Lower lobe of right lung (tissue), 2 donors: Measurements from ENCODE around the gene TNFRSF8. TPM values are rescaled to one million over a fixed set of nuclear protein-coding genes. Genes with fewer than 3 reads are reported as not detected.
A peak's percentile ranks its signal among the peaks of the same experiment; 100 is the strongest.

Experiments
- ATAC-seq, 2 donors: fragments of 200-7000 bp; cut with Tn5 transposase; one replicate each; pipeline ENCODE4 v1.9.1; 2020 to 2022; ENCODE audit warnings: mild to moderate bottlenecking in 2 of 2, moderate library complexity in 2 of 2
- DNase-seq: peaks from one replicate; pipeline ENCODE4 v3.0.0-alpha.2; 2020
- H3K27ac ChIP-seq: fragments of 200-600 bp; one replicate; pipeline ENCODE4 v1.8.0; 2022
- H3K27me3 ChIP-seq: fragments of 200-600 bp; one replicate; pipeline ENCODE4 v1.8.0; 2022; ENCODE audit warnings: low read depth
- H3K36me3 ChIP-seq: fragments of 200-600 bp; one replicate; pipeline ENCODE4 v1.8.0; 2022; ENCODE audit warnings: mild to moderate bottlenecking
- H3K4me1 ChIP-seq: fragments of 200-600 bp; one replicate; pipeline ENCODE4 v1.8.0; 2022
- H3K4me3 ChIP-seq: fragments of 200-600 bp; one replicate; pipeline ENCODE4 v1.8.0; 2022; ENCODE audit warnings: mild to moderate bottlenecking
- H3K9me3 ChIP-seq: fragments of 200-600 bp; one replicate; pipeline ENCODE4 v1.8.0; 2022
- CTCF ChIP-seq: fragments of 200-600 bp; IDR thresholded peaks from one replicate; pipeline ENCODE4 v1.8.0; 2022; ENCODE audit warnings: antibody characterized with exemption, mild to moderate bottlenecking
- intact Hi-C: fragments of 100-400 bp; cut with DNase I; formaldehyde crosslinking; loops from one replicate; pipeline ENCODE4 v1.11.0; 2022
- total RNA-seq: library from RNA; stranded (reverse); fragmentation: NEBNext Ultra II Directional; extraction: Animal tissue kit (Norgen Biotek cat#: 25700); gene quantifications from one replicate; pipeline ENCODE4 v1.2.1, GENCODE V29; 2021
- donor health status: DM: no; HTN: yes; CAD: no; lungs with severe emphysema.

Gene TNFRSF8
- total RNA-seq, 1 donor from 2014 or later: 2.7 TPM

DNA sequence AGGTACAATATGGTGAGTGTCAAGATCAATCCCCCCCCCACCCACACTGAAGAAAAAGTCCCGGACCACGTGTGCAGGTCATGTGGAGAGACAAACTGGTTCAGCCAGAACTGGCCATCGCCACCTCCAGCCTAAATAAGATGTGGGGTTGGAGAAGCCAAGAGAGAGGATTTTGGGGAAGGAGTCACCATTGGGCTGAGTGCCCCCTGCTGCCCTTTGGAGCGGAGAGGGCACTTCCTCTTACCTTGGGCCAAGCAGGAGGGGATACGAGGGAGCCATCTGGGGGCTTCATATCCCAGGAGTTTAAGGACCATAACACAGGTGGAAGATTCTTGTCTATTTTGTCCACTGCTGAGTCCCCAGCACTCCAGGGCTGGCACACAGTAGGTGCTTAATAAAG lies 101.1 kb downstream of the TNFRSF8 start:
- Histone ChIP-seq H3K27ac (no peak overlapping the region), H3K4me3 (no peak overlapping the region), H3K4me1 (peaks cover 57% of the 10 kb centered on the region), H3K36me3 (no peaks in the 10 kb centered on the region), H3K9me3 (no peaks in the 10 kb centered on the region), H3K27me3 (no peaks in the 10 kb centered on the region)
- intact Hi-C loops: no loop called here
- DNase-seq (no peak), ATAC-seq (no peak)
- TF ChIP-seq CTCF: no peak

DNA sequence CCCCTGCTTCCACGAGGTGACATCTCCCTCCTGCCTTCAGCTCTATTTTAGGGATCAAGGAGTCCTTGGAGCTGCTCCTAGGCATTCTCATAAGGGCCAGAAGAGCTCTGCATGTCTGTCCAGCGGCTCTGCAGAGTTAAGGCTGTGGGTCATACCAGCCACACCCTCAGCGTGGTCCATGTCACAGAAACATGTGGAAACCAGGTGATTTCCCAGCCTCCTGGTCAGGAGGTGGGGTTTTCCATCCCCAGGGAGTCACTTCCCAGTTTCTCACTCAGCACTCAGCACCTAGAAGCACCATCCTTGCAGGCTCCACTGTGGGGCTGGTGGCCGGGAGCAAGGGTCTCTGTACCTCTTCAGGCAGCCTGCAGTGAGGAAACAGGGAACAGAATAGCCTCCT lies 102.2 kb downstream of the TNFRSF8 start:
- Histone ChIP-seq H3K9me3 (no peaks in the 10 kb centered on the region), H3K36me3 (no peaks in the 10 kb centered on the region), H3K27ac (no peak overlapping the region), H3K4me3 (no peak overlapping the region), H3K4me1 (peaks cover 66% of the 10 kb centered on the region), H3K27me3 (no peaks in the 10 kb centered on the region)
- DNase-seq (no peak), ATAC-seq (no peak)
- no peak for TF ChIP-seq CTCF
- intact Hi-C loops: no loop called here

- DNase-seq (peak; percentile 85), ATAC-seq (peak; percentile 87 to 90)
- H3K36me3 ChIP-seq: no peaks in the 10 kb centered on the region
- H3K27me3 ChIP-seq: no peaks in the 10 kb centered on the region
- no peaks in the 10 kb centered on the region for H3K9me3 ChIP-seq
- peak within 1 kb of the TSS; percentile 90 for H3K27ac ChIP-seq
- H3K4me3 ChIP-seq: peak within 1 kb of the TSS; percentile 92
- H3K4me1 ChIP-seq: peaks cover 63% of the 10 kb centered on the region
- intact Hi-C loops: no loop called here
- no peak for TF ChIP-seq CTCF
Measured at GRCh38 chr1:12166834-12167492, 103.9 kb downstream of the TNFRSF8 start, which contains the start of gene TNFRSF1B. Gene TNFRSF1B (plus strand): TSS chr1:12166991. CDS start chr1:12167092, 101 bp downstream.

GRCh38 chr1:12167493-12168429 lies 104.7 kb downstream of the TNFRSF8 start:
- DNase-seq: no peak
- Histone ChIP-seq H3K27me3 (no peaks in the 10 kb centered on the region), H3K36me3 (no peaks in the 10 kb centered on the region), H3K4me1 (peaks cover 63% of the 10 kb centered on the region), H3K4me3 (peak overlapping the region; percentile 92), H3K27ac (peak overlapping the region; percentile 90), H3K9me3 (no peaks in the 10 kb centered on the region)
- ATAC-seq: peak; percentile 21 to 23
- no peak for TF ChIP-seq CTCF
- intact Hi-C loops: no loop called here

DNA sequence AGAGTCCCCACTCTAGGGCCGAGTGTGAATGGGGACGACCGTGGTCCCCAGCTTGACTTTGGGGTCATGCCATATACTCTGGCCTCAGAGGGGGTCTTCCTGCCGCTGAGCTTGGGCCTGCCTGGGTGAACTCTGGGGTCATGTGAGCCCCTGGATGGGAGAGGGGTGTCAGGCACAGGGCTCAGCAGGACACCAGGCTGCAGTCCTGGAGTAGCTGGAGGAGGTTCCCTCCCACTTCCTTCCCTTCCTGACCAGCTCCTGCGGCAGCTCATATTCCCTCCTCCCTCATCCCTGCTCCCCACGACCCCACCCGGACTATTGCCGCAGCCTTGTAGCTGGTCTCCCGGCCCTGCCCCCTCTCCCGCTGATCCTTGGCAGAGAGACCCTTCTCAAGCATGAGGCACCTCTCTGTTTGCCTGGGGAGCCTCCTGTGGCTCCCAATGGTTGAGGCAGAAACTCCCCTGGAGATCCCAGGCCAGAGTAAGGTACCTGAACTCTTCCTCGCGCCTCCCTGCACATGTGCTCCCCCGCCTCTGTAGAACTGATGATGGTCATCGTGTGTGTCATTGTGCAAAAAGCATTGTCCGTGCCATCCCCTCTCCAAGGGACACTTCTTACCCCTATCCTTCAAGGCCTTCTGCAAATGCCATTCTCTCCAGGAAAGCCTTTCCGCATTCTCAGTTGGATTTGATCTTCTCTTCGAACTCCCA lies 105.5 kb downstream of the TNFRSF8 start:
- Histone ChIP-seq H3K4me3 (peak overlapping the region; percentile 92), H3K36me3 (no peaks in the 10 kb centered on the region), H3K9me3 (no peaks in the 10 kb centered on the region), H3K27ac (peak overlapping the region; percentile 90), H3K27me3 (no peaks in the 10 kb centered on the region), H3K4me1 (peaks cover 65% of the 10 kb centered on the region)
- intact Hi-C loops: no loop called here
- ATAC-seq (no peak), DNase-seq (no peak)
- TF ChIP-seq CTCF: no peak
